ENCODE measurements around the gene SIRT7. TPM values are rescaled to one million over a fixed set of nuclear protein-coding genes. Genes with fewer than 3 reads are reported as not detected.

Gene SIRT7
- total and polyA plus RNA-seq, 4 donors, result 8.5 to 43.1 (median 20.1) TPM

DNA sequence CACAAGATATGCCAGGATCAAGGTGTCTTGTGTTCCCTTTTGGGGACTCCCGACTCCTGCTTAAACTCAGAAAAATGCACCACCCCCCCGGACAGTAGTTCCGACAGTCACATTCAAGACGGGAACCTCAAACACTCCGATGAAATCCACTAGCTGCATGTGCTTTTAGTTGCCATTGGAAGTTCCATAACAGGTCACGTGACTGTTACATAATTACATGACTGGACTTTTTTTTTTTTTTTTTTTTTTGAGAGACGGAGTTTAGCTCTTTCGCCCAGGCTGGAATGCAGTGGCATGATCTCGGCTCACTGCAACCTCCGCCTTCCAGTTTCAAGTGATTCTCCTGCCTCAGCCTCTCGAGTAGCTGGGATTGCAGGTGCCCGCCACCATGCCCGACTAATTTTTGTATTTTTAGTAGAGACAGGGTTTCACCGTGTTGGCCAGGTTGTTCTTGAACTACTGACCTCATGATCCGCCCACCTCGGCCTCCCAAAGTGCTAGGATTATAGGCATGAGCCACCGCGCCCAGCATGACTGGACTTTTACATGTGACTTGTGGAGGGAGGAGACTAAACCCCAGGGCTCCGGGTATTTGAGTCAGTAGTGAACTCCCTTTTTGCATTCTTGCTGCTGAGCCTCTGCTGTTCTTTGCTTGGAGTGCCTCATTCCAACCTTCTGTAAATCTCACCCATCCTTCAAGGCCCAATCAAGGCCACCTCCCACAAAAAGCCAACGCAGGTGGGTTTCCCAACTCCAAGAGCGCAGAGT, 1.6 kb downstream of the SIRT7 start:
- H3K4me1 ChIP-seq (ENCODE audit: control insufficient read depth in 1 of 2, insufficient read depth in 2 of 2, low read length in 2 of 2), result no peaks in the 10 kb centered on the region
- no peak overlapping the region for H3K4me3 ChIP-seq (ENCODE audit: low read length in 2 of 2)
- intact Hi-C loops (cut with DNase I), result no loop called here

DNA sequence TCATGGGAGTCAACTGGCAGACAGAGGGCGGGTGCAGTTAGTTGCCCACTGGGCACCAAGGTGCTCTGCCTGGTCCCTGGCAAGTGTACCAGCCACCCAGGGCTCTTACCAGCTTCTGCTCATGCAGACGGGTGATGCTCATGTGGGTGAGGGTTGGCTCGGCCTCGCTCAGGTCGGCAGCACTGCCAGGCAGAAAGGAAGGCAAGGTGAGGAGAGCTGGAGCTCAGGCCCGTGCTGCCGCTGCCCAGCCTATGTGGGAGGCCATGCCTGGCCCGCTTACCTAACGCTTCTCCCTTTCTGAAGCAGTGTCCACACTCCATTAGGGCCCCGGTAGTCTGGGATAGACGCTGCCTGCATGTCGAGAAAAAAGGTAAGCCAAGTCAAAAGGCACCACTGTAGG, 2.6 kb downstream of the SIRT7 start:
- H3K27ac ChIP-seq (ENCODE audit: low read depth in 1 of 2, low read length in 2 of 2), result no peak overlapping the region
- no peak overlapping the region for H3K4me3 ChIP-seq (ENCODE audit: low read length in 2 of 2)
- intact Hi-C loops (cut with DNase I), result no loop called here
- H3K4me1 ChIP-seq (ENCODE audit: control insufficient read depth in 1 of 2, insufficient read depth in 2 of 2, low read length in 2 of 2), result no peaks in the 10 kb centered on the region
- no peaks in the 10 kb centered on the region for H3K27me3 ChIP-seq (ENCODE audit: control insufficient read depth in 1 of 2, insufficient read depth in 2 of 2, low read length in 1 of 2)
- no peaks in the 10 kb centered on the region for H3K9me3 ChIP-seq (ENCODE audit: control insufficient read depth, low read length)
- H3K36me3 ChIP-seq (ENCODE audit: control insufficient read depth in 1 of 2, insufficient read depth in 2 of 2, low read length in 1 of 2), result no peaks in the 10 kb centered on the region
- 86 to 87% methylated on average over 12 of the region's 12 CpGs for WGBS, 2 donors
- ATAC-seq (ENCODE audit: low FRiP score) (no peak), DNase-seq (no peak)

More for the DNA sequence above, 1.6 kb downstream of the SIRT7 start:
- Histone ChIP-seq H3K36me3 (ENCODE audit: control insufficient read depth in 1 of 2, insufficient read depth in 2 of 2, low read length in 1 of 2) (no peaks in the 10 kb centered on the region), H3K27me3 (ENCODE audit: control insufficient read depth in 1 of 2, insufficient read depth in 2 of 2, low read length in 1 of 2) (no peaks in the 10 kb centered on the region), H3K9me3 (ENCODE audit: control insufficient read depth, low read length) (no peaks in the 10 kb centered on the region), H3K27ac (ENCODE audit: low read depth in 1 of 2, low read length in 2 of 2) (no peak overlapping the region)
- DNase-seq, result no peak
- 80 to 83% methylated on average over 21 of the region's 21 CpGs for WGBS, 2 donors
- no peak for ATAC-seq (ENCODE audit: low FRiP score)

GRCh38 chr17:81914103-81914850, 3.7 kb downstream of the SIRT7 start:
- Histone ChIP-seq H3K27me3 (ENCODE audit: control insufficient read depth in 1 of 2, insufficient read depth in 2 of 2, low read length in 1 of 2) (no peaks in the 10 kb centered on the region), H3K9me3 (ENCODE audit: control insufficient read depth, low read length) (no peaks in the 10 kb centered on the region), H3K27ac (ENCODE audit: low read depth in 1 of 2, low read length in 2 of 2) (no peak overlapping the region), H3K36me3 (ENCODE audit: control insufficient read depth in 1 of 2, insufficient read depth in 2 of 2, low read length in 1 of 2) (no peaks in the 10 kb centered on the region), H3K4me1 (ENCODE audit: control insufficient read depth in 1 of 2, insufficient read depth in 2 of 2, low read length in 2 of 2) (no peaks in the 10 kb centered on the region), H3K4me3 (ENCODE audit: low read length in 2 of 2) (no peak overlapping the region)
- WGBS, 2 donors, result 96% methylated on average over 36 of the region's 36 CpGs
- intact Hi-C loops (cut with DNase I), result no loop called here
- no peak for ATAC-seq (ENCODE audit: low FRiP score)
- DNase-seq, result no peak

DNA sequence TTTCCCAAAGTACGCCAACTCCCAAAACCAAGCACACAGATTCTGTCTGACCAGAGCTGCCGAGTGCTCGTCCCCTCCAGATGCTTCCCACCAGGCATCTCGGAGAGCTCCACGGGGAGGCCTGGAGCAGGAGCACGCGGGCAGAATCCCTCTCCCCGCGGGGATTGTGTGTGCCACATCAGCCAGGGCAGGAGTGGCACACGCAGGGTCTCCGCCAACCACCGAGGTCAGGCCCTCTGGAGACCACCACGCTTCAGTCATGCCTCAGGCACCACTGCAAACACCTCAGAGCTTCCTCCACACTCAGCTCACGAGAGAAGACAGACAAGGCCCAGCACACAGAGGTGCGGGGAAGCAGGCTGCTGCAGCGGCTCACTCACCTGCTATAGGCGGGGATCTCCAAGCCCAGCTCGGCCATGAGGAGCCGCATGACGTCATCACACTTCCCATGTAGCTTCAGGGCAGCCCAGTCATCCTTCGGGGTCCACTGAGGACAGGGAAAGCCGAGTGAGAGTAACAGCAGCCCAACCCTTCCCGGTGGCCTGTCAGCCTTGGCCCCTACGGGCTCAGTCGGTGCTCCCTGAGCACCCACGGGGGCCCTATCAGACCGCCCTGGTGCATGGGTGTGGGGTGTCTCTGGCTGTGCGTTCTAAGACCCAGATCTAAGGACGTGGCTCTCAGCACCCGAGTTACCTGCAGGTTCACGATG, 4.4 kb downstream of the SIRT7 start:
- Histone ChIP-seq H3K27ac (ENCODE audit: low read depth in 1 of 2, low read length in 2 of 2) (no peak overlapping the region), H3K4me3 (ENCODE audit: low read length in 2 of 2) (no peak overlapping the region), H3K27me3 (ENCODE audit: control insufficient read depth in 1 of 2, insufficient read depth in 2 of 2, low read length in 1 of 2) (no peaks in the 10 kb centered on the region), H3K4me1 (ENCODE audit: control insufficient read depth in 1 of 2, insufficient read depth in 2 of 2, low read length in 2 of 2) (no peaks in the 10 kb centered on the region), H3K9me3 (ENCODE audit: control insufficient read depth, low read length) (no peaks in the 10 kb centered on the region), H3K36me3 (ENCODE audit: control insufficient read depth in 1 of 2, insufficient read depth in 2 of 2, low read length in 1 of 2) (no peaks in the 10 kb centered on the region)
- WGBS, 2 donors, result 94% methylated on average over 31 of the region's 31 CpGs
- ATAC-seq (ENCODE audit: low FRiP score), result no peak
- intact Hi-C loops (cut with DNase I), result no loop called here
- no peak for DNase-seq

- no peak for ATAC-seq (ENCODE audit: low FRiP score)
- no peak overlapping the region for H3K27ac ChIP-seq (ENCODE audit: low read depth in 1 of 2, low read length in 2 of 2)
- 94% methylated on average over 32 of the region's 32 CpGs for WGBS, 2 donors
- H3K4me1 ChIP-seq (ENCODE audit: control insufficient read depth in 1 of 2, insufficient read depth in 2 of 2, low read length in 2 of 2), result no peaks in the 10 kb centered on the region
- H3K9me3 ChIP-seq (ENCODE audit: control insufficient read depth, low read length), result no peaks in the 10 kb centered on the region
- intact Hi-C loops (cut with DNase I), result no loop called here
- no peak for DNase-seq
- no peaks in the 10 kb centered on the region for H3K36me3 ChIP-seq (ENCODE audit: control insufficient read depth in 1 of 2, insufficient read depth in 2 of 2, low read length in 1 of 2)
- no peak overlapping the region for H3K4me3 ChIP-seq (ENCODE audit: low read length in 2 of 2)
- no peaks in the 10 kb centered on the region for H3K27me3 ChIP-seq (ENCODE audit: control insufficient read depth in 1 of 2, insufficient read depth in 2 of 2, low read length in 1 of 2)
Observed at GRCh38 chr17:81912441-81913309, 5.3 kb downstream of the SIRT7 start.

- DNase-seq (no peak), ATAC-seq (ENCODE audit: low FRiP score) (no peak)
- intact Hi-C loops (cut with DNase I), result no loop called here
- no peaks in the 10 kb centered on the region for H3K9me3 ChIP-seq (ENCODE audit: control insufficient read depth, low read length)
- H3K4me1 ChIP-seq (ENCODE audit: control insufficient read depth in 1 of 2, insufficient read depth in 2 of 2, low read length in 2 of 2), result no peaks in the 10 kb centered on the region
- H3K27me3 ChIP-seq (ENCODE audit: control insufficient read depth in 1 of 2, insufficient read depth in 2 of 2, low read length in 1 of 2), result no peaks in the 10 kb centered on the region
- 86 to 89% methylated on average over 19 of the region's 19 CpGs for WGBS, 2 donors
- no peak overlapping the region for H3K27ac ChIP-seq (ENCODE audit: low read depth in 1 of 2, low read length in 2 of 2)
- H3K4me3 ChIP-seq (ENCODE audit: low read length in 2 of 2), result no peak overlapping the region
- no peaks in the 10 kb centered on the region for H3K36me3 ChIP-seq (ENCODE audit: control insufficient read depth in 1 of 2, insufficient read depth in 2 of 2, low read length in 1 of 2)
Observed at GRCh38 chr17:81911969-81912368, 6.0 kb downstream of the SIRT7 start.

DNA sequence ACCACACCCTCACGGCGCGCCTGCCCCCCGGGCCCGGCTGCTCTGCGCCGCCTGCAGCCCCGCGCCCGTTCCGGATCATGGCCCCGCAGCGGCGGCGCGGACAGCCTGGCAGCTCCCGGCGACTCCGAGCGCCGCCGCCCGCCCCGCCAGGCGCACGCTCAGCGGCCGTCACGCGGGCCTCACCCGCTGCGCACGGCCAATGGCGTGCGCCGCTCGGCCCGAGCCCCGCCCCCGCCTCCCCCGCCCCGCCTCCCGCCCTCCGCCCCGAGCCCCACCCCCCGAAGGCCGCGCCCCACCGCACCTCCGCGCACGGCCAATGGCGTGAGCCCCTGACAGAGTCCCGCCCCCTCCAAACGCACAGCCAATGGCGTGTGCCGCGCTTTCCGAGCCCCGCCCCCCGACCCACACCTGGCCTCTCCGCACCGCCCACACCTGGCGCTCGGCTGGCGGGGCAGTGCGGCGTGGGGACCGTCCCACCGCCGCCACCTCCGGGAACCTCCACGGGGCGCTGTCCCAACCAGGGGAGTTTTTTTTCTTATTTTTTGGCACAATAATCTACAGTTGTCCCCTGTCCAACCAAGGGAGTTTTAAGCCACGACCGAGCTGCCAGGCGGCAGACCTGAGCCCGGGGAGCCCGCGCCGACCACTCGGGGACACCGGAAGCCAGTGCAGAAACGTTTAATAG, 6.6 kb downstream of the SIRT7 start, which contains the start of gene PCYT2:
PCYT2 (minus strand) TSS at position 123 of the 685 bp plus-strand sequence; CDS start at position 79, 44 bp downstream.
- ATAC-seq (ENCODE audit: low FRiP score) (peak; percentile 88), DNase-seq (peak; percentile 93 to 96)
- H3K36me3 ChIP-seq (ENCODE audit: control insufficient read depth in 1 of 2, insufficient read depth in 2 of 2, low read length in 1 of 2), result no peaks in the 10 kb centered on the region
- H3K4me1 ChIP-seq (ENCODE audit: control insufficient read depth in 1 of 2, insufficient read depth in 2 of 2, low read length in 2 of 2), result no peaks in the 10 kb centered on the region
- H3K9me3 ChIP-seq (ENCODE audit: control insufficient read depth, low read length), result no peaks in the 10 kb centered on the region
- intact Hi-C loops (cut with DNase I), result no loop called here
- peak within 1 kb of the TSS; percentile 56 to 72 for H3K4me3 ChIP-seq (ENCODE audit: low read length in 2 of 2)
- no peak within 1 kb of the TSS for H3K27ac ChIP-seq (ENCODE audit: low read depth in 1 of 2, low read length in 2 of 2)
- WGBS, 2 donors, result 1 to 2% methylated on average over 51 to 84 of the region's 84 CpGs
- H3K27me3 ChIP-seq (ENCODE audit: control insufficient read depth in 1 of 2, insufficient read depth in 2 of 2, low read length in 1 of 2), result no peaks in the 10 kb centered on the region

Measured in aorta (tissue), 5 donors.